Astrocyte (in vitro differentiated cells and primary cell): Measurements from ENCODE around the gene KRT33A.

Experiments
- EZH2 ChIP-seq: IDR thresholded peaks from 2 replicates; pipeline ENCODE4 v1.6.1; 2012; ENCODE audit warnings: mild to moderate bottlenecking, low read length, inconsistent platforms; ENCODE audit not compliant: insufficient read depth
- TF ChIP-seq, protein P1 (sequence below): IDR thresholded peaks from 2 replicates; pipeline ENCODE4 v1.5.1; 2011; ENCODE audit warnings: low read depth, mild to moderate bottlenecking, inconsistent platforms, low read length, moderate library complexity; ENCODE audit not compliant: insufficient read depth

DNA sequence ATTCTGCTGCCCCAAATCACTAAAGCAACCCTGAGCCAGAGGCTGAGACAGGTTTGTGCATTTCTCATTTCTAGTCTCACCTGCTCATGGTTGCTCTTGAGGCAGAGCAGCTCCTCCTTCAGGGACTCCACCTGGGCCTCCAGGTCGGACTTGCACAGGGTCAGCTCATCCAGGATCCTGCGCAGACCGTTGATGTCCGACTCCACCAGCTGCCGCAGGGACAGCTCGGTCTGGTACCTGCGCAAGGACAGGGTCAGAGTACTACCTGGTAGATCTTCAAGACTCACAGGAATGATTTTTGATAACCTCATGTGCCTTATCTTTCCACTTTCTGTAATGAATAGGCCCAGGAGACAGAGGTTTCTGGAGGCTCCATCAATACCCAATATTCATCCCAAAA, 45.7 kb upstream of the KRT33A start:
- no peak for TF ChIP-seq EZH2
- TF ChIP-seq, protein P1, sequence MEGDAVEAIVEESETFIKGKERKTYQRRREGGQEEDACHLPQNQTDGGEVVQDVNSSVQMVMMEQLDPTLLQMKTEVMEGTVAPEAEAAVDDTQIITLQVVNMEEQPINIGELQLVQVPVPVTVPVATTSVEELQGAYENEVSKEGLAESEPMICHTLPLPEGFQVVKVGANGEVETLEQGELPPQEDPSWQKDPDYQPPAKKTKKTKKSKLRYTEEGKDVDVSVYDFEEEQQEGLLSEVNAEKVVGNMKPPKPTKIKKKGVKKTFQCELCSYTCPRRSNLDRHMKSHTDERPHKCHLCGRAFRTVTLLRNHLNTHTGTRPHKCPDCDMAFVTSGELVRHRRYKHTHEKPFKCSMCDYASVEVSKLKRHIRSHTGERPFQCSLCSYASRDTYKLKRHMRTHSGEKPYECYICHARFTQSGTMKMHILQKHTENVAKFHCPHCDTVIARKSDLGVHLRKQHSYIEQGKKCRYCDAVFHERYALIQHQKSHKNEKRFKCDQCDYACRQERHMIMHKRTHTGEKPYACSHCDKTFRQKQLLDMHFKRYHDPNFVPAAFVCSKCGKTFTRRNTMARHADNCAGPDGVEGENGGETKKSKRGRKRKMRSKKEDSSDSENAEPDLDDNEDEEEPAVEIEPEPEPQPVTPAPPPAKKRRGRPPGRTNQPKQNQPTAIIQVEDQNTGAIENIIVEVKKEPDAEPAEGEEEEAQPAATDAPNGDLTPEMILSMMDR, result no peak
